SK-N-SH (cell line): Measurements from ENCODE around the gene MYO3A. TPM values are rescaled to one million over a fixed set of nuclear protein-coding genes. Genes with fewer than 3 reads are reported as not detected.

Experiments
- CTCF ChIA-PET: fragments of 300-600, 350-600 bp; formaldehyde crosslinking; extraction: SDS; loops from one replicate; lab custom pipeline; 2021; lab: Yijun Ruan, JAX
- POLR2A ChIA-PET: fragments of 350-600 bp; sonication (Branson Sonifier 250); formaldehyde crosslinking; extraction: SDS; loops from one replicate; lab custom pipeline; 2020; ENCODE audit warnings: antibody characterized with exemption, inconsistent platforms; lab: Yijun Ruan, JAX
- DNase-seq: peaks from one replicate; pipeline ENCODE4 v3.0.0; 2012
- H2AFZ ChIP-seq: fragments of 200-600 bp; sonication (generic); 2 replicates; pipeline ENCODE4 v1.8.1; 2016; ENCODE audit warnings: antibody characterized with exemption, mild to moderate bottlenecking, low read depth
- H3F3A ChIP-seq: fragments of 200-600 bp; sonication (generic); replicated peaks from 2 replicates; pipeline ENCODE3; 2016; ENCODE audit warnings: antibody characterized with exemption, mild to moderate bottlenecking; ENCODE audit not compliant: insufficient read depth
- H3K27ac ChIP-seq, 2 experiments: fragments of 200-500 bp in 1 of 2; fragments of 200-600 bp in 1 of 2; sonication (Bioruptor generic) in 1 of 2; sonication (generic), shearing (Covaris generic) in 1 of 2; 2 replicates each; pipeline versions ENCODE4 v1.5.1 to v1.6.1; 2014 to 2016; ENCODE audit warnings: low read depth in 2 of 2, inconsistent platforms in 1 of 2, low read length in 1 of 2, mild to moderate bottlenecking in 1 of 2, mixed read lengths in 1 of 2
- H3K27me3 ChIP-seq: fragments of 200-600 bp; sonication (generic), shearing (Covaris generic); 2 replicates; pipeline ENCODE4 v1.6.1; 2016; ENCODE audit warnings: mixed run types; ENCODE audit not compliant: insufficient read depth
- H3K36me3 ChIP-seq, 2 experiments: fragments of 200-500 bp in 1 of 2; fragments of 200-600 bp in 1 of 2; sonication (Bioruptor generic) in 1 of 2; sonication (generic) in 1 of 2; replicated peaks in 1 of 2; 2 replicates each; pipeline versions ENCODE3 to v1.5.1; 2014 to 2016; ENCODE audit warnings: low read length in 1 of 2, mild to moderate bottlenecking in 1 of 2; ENCODE audit not compliant: insufficient read depth in 2 of 2, control insufficient read depth in 1 of 2
- H3K4me1 ChIP-seq, 2 experiments: fragments of 200-500 bp in 1 of 2; fragments of 200-600 bp in 1 of 2; sonication (Bioruptor generic) in 1 of 2; sonication (generic), shearing (Covaris generic) in 1 of 2; 2 replicates each; pipeline versions ENCODE4 v1.5.1 to v1.6.1; 2014 to 2016; ENCODE audit warnings: low read depth in 1 of 2, low read length in 1 of 2, mixed run types in 1 of 2; ENCODE audit not compliant: insufficient read depth in 2 of 2, control insufficient read depth in 1 of 2
- H3K4me2 ChIP-seq: fragments of 200-600 bp; sonication (generic), shearing (Covaris generic); 2 replicates; pipeline ENCODE4 v1.6.1; 2017; ENCODE audit warnings: mixed run types
- H3K4me3 ChIP-seq, 2 experiments: fragments of 200-500 bp in 1 of 2; fragments of 200-600 bp in 1 of 2; sonication (Bioruptor generic) in 1 of 2; sonication (generic), shearing (Covaris generic) in 1 of 2; 2 replicates each; pipeline versions ENCODE4 v1.5.1 to v1.8.1; 2014 to 2016; ENCODE audit warnings: low read depth in 2 of 2, inconsistent platforms in 1 of 2, low read length in 1 of 2, mild to moderate bottlenecking in 1 of 2, mixed read lengths in 1 of 2, moderate library complexity in 1 of 2
- H3K79me2 ChIP-seq: fragments of 200-600 bp; sonication (generic); 2 replicates; pipeline ENCODE4 v1.8.1; 2017; ENCODE audit warnings: mild to moderate bottlenecking; ENCODE audit not compliant: insufficient read depth
- H3K9ac ChIP-seq: fragments of 200-600 bp; sonication (generic); 2 replicates; pipeline ENCODE4 v1.6.1; 2017; ENCODE audit warnings: mixed run types
- H3K9me2 ChIP-seq: fragments of 200-600 bp; sonication (generic); 2 replicates; pipeline ENCODE4 v1.6.1; 2017; ENCODE audit warnings: mixed run types
- H3K9me3 ChIP-seq: fragments of 200-600 bp; sonication (generic); 2 replicates; pipeline ENCODE4 v1.6.1; 2017; ENCODE audit warnings: mixed run types, mild to moderate bottlenecking, moderate library complexity
- H4K20me1 ChIP-seq: fragments of 200-600 bp; sonication (generic); 2 replicates; pipeline ENCODE4 v1.6.1; 2017; ENCODE audit warnings: mild to moderate bottlenecking, mixed run types; ENCODE audit not compliant: insufficient read depth
- CHD2 ChIP-seq: fragments of 150-350 bp; IDR thresholded peaks from 2 replicates; pipeline ENCODE4 v1.6.1; 2018; ENCODE audit warnings: low read length; ENCODE audit not compliant: partially characterized antibody
- CTCF ChIP-seq: fragments of 200-600 bp; sonication (generic); IDR thresholded peaks from 2 replicates; pipeline ENCODE4 v1.6.1; 2017; ENCODE audit warnings: antibody characterized with exemption, mild to moderate bottlenecking, moderate library complexity
- EZH2phosphoT487 ChIP-seq: fragments of 200-600 bp; sonication (generic); IDR thresholded peaks from 2 replicates; pipeline ENCODE4 v1.6.1; 2017; ENCODE audit warnings: low read depth, mixed run types, mild to moderate bottlenecking, antibody characterized with exemption, moderate library complexity, borderline replicate concordance
- FOXJ3 ChIP-seq: sonication (generic); formaldehyde crosslinking; IDR thresholded peaks from 2 replicates; pipeline ENCODE4 v1.5.1; 2020; ENCODE audit warnings: mild to moderate bottlenecking, missing genetic modification reagents
- FOXM1 ChIP-seq: IDR thresholded peaks from 2 replicates; pipeline ENCODE4 v1.4.0; 2012; ENCODE audit warnings: low read depth, mild to moderate bottlenecking
- GABPA ChIP-seq: IDR thresholded peaks from 2 replicates; pipeline ENCODE4 v1.4.0; 2012; ENCODE audit warnings: low read depth, mild to moderate bottlenecking
- GATA2 ChIP-seq: sonication (generic); formaldehyde crosslinking; IDR thresholded peaks from 2 replicates; pipeline ENCODE4 v1.5.0; 2020; ENCODE audit warnings: mild to moderate bottlenecking, missing genetic modification reagents
- MEF2A ChIP-seq: IDR thresholded peaks from 2 replicates; pipeline ENCODE4 v1.4.0; 2012; ENCODE audit warnings: low read depth, borderline replicate concordance
- NFIC ChIP-seq: IDR thresholded peaks from 2 replicates; pipeline ENCODE4 v1.4.0; 2012; ENCODE audit warnings: borderline replicate concordance
- NRF1 ChIP-seq: IDR thresholded peaks from 2 replicates; pipeline ENCODE4 v1.6.1; 2012; ENCODE audit warnings: low read depth, mild to moderate bottlenecking, low read length
- PBX3 ChIP-seq: IDR thresholded peaks from 2 replicates; pipeline ENCODE4; 2012
- RCOR1 ChIP-seq: fragments of 150-350 bp; IDR thresholded peaks from 2 replicates; pipeline ENCODE4 v1.6.1; 2017; ENCODE audit warnings: antibody characterized with exemption, low read length
- RFX5 ChIP-seq: IDR thresholded peaks from 2 replicates; pipeline ENCODE4 v1.6.1; 2012; ENCODE audit warnings: mild to moderate bottlenecking, improper control_type of control experiment, low read length
- RXRA ChIP-seq: IDR thresholded peaks from 2 replicates; pipeline ENCODE4 v1.4.0; 2012; ENCODE audit warnings: low read depth, mild to moderate bottlenecking, borderline replicate concordance
- SMC3 ChIP-seq: IDR thresholded peaks from 2 replicates; pipeline ENCODE4 v1.6.1; 2012; ENCODE audit warnings: low read depth, low read length, improper control_type of control experiment
- TAF1 ChIP-seq: IDR thresholded peaks from 2 replicates; pipeline ENCODE4 v1.6.1; 2012; ENCODE audit warnings: low read depth, mild to moderate bottlenecking, low read length, moderate library complexity, borderline replicate concordance
- USF2 ChIP-seq: fragments of 150-350 bp; IDR thresholded peaks from 2 replicates; pipeline ENCODE4 v1.6.1; 2017; ENCODE audit warnings: antibody characterized with exemption, low read length, low read depth, borderline replicate concordance
- YY1 ChIP-seq: IDR thresholded peaks from 2 replicates; pipeline ENCODE4 v1.4.0; 2012; ENCODE audit warnings: low read depth, mild to moderate bottlenecking
- WGBS: methylation state at CpG from one replicate; pipeline ENCODE4 v1.1.6; 2017; ENCODE audit warnings: low lambda C conversion rate; 5-methylcytosine and 5-hydroxymethylcytosine counted together
- polyA plus RNA-seq, 3 experiments: library from polyadenylated mRNA; depleted of rRNA; stranded (reverse); fragments of >200 nt; gene quantifications; 2 replicates each; pipeline ENCODE4 v1.2.3, GENCODE V29; 2012

MYO3A gene
- polyA plus RNA-seq, 1 of the 3 experiments (the other 2 are of a cell fraction), result not detected

GRCh38 chr10:25982107-25982506 is 48.1 kb downstream of the MYO3A start:
- H3K9me3 ChIP-seq, result no peaks in the 10 kb centered on the region
- CTCF ChIA-PET, result no interaction called here
- no CpG with 5 or more reads among the region's 3 CpGs for whole genome bisulfite sequencing

More at GRCh38 chr10:25982107-25982506, 48.1 kb downstream of the MYO3A start:
- POLR2A ChIA-PET, result no interaction called here
- Histone ChIP-seq H3K36me3 (no peaks in the 10 kb centered on the region), H3K4me3 (no peak overlapping the region), H3K4me2 (no peak overlapping the region), H3K4me1 (no peaks in the 10 kb centered on the region), H3F3A (no peaks in the 10 kb centered on the region), H3K27ac (no peak overlapping the region), H4K20me1 (no peaks in the 10 kb centered on the region), H3K79me2 (no peaks in the 10 kb centered on the region), H3K27me3 (no peaks in the 10 kb centered on the region), H2AFZ (no peak overlapping the region), H3K9me2 (no peaks in the 10 kb centered on the region), H3K9ac (no peak overlapping the region)
- TF ChIP-seq NFIC (no peak), FOXJ3 (CRISPR knock-in tag) (no peak), NRF1 (no peak), GATA2 (CRISPR knock-in tag) (no peak), CTCF (no peak), SMC3 (no peak), RXRA (no peak), USF2 (no peak), MEF2A (no peak), CHD2 (no peak), TAF1 (no peak), RCOR1 (no peak), EZH2phosphoT487 (no peak), PBX3 (no peak), GABPA (no peak), FOXM1 (no peak), YY1 (no peak), RFX5 (no peak)
- no peak for DNase-seq
